GM06990 (cell line): Measurements from ENCODE around the gene CAPZB.

ENCODE experiments used
- DNase-seq: peaks from one replicate; pipeline ENCODE4 v3.0.0-alpha.2; 2011; ENCODE audit not compliant: insufficient read length; ENCODE audit errors: extremely low read depth
- H3K27me3 ChIP-seq: replicated peaks from 2 replicates; pipeline ENCODE4 v1.6.0; 2011; ENCODE audit warnings: low read length; ENCODE audit not compliant: control insufficient read depth, insufficient read depth
- H3K36me3 ChIP-seq: 2 replicates; pipeline ENCODE4 v1.5.1; 2011; ENCODE audit warnings: low read length; ENCODE audit not compliant: control insufficient read depth, insufficient read depth
- H3K4me3 ChIP-seq: replicated peaks from 2 replicates; pipeline ENCODE4 v1.5.1; 2011; ENCODE audit warnings: low read depth, mild to moderate bottlenecking, control low read depth, low read length
- CTCF ChIP-seq: IDR thresholded peaks from 2 replicates; pipeline ENCODE4 v1.5.1; 2011; ENCODE audit warnings: low read length, control low read depth, mild to moderate bottlenecking, inconsistent platforms; ENCODE audit not compliant: insufficient read depth, poor library complexity, severe bottlenecking

CAPZB gene

GRCh38 chr1:19358710-19359109 is 126.6 kb downstream of the CAPZB start:
- no peak for TF ChIP-seq CTCF
- Histone ChIP-seq H3K4me3 (no peak overlapping the region), H3K27me3 (no peaks in the 10 kb centered on the region), H3K36me3 (peaks cover 31% of the 10 kb centered on the region)
- DNase-seq = no peak

- DNase-seq = no peak
- no peak for TF ChIP-seq CTCF
- Histone ChIP-seq H3K27me3 (no peaks in the 10 kb centered on the region), H3K4me3 (no peak overlapping the region), H3K36me3 (peaks cover 35% of the 10 kb centered on the region)
Measured at GRCh38 chr1:19357299-19357986, 127.9 kb downstream of the CAPZB start.

- TF ChIP-seq CTCF = no peak
- Histone ChIP-seq H3K36me3 (peaks cover 39% of the 10 kb centered on the region), H3K4me3 (no peak overlapping the region), H3K27me3 (no peaks in the 10 kb centered on the region)
- DNase-seq = no peak
Measured at GRCh38 chr1:19356266-19356665, 129.1 kb downstream of the CAPZB start.

GRCh38 chr1:19354531-19354981 is 130.8 kb downstream of the CAPZB start:
- TF ChIP-seq CTCF = no peak
- peaks cover 40% of the 10 kb centered on the region for H3K36me3 ChIP-seq
- DNase-seq = no peak

GRCh38 chr1:19353596-19353995 is 131.7 kb downstream of the CAPZB start:
- H3K4me3 ChIP-seq = no peak overlapping the region
- DNase-seq = no peak
- peaks cover 43% of the 10 kb centered on the region for H3K36me3 ChIP-seq
- TF ChIP-seq CTCF = no peak
- H3K27me3 ChIP-seq = no peaks in the 10 kb centered on the region

More at GRCh38 chr1:19354531-19354981, 130.8 kb downstream of the CAPZB start:
- Histone ChIP-seq H3K27me3 (no peaks in the 10 kb centered on the region), H3K4me3 (no peak overlapping the region)

- peaks cover 44% of the 10 kb centered on the region for H3K36me3 ChIP-seq
- H3K27me3 ChIP-seq = no peaks in the 10 kb centered on the region
- H3K4me3 ChIP-seq = no peak overlapping the region
- DNase-seq = no peak
- TF ChIP-seq CTCF = no peak
Measured at GRCh38 chr1:19352839-19353238, 132.5 kb downstream of the CAPZB start.
